ENCODE measurements around the gene GCC2.

DNA sequence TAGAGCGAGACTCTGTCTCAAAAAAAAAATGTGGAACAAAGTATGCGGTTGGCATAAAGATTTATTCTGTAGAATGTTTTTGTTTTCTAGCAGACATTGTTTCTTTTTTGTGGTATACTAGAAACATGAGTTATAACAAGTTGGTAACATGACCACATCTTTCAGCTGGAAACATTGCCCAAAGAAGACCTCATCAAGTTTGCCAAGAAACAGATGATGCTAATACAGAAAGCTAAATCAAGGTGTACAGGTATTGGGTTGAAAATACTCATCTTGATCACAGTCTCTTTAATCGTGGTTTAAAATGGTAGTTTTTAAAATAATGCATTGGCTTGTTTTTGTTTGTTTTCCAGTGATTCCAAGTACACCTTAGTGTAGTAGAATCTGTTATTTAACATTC is 1.9 kb downstream of the GCC2 start:
- TF ChIP-seq, protein P1, sequence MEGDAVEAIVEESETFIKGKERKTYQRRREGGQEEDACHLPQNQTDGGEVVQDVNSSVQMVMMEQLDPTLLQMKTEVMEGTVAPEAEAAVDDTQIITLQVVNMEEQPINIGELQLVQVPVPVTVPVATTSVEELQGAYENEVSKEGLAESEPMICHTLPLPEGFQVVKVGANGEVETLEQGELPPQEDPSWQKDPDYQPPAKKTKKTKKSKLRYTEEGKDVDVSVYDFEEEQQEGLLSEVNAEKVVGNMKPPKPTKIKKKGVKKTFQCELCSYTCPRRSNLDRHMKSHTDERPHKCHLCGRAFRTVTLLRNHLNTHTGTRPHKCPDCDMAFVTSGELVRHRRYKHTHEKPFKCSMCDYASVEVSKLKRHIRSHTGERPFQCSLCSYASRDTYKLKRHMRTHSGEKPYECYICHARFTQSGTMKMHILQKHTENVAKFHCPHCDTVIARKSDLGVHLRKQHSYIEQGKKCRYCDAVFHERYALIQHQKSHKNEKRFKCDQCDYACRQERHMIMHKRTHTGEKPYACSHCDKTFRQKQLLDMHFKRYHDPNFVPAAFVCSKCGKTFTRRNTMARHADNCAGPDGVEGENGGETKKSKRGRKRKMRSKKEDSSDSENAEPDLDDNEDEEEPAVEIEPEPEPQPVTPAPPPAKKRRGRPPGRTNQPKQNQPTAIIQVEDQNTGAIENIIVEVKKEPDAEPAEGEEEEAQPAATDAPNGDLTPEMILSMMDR (IDR thresholded peaks at IDR 0.05; ENCODE audit: insufficient read depth, low read depth, low read length) = no peak
- no peak for TF ChIP-seq EZH2 (IDR thresholded peaks at IDR 0.05; ENCODE audit: insufficient read depth, low read length)
